GM19025 (cell line): ENCODE measurements around the gene COMT.

Source experiments
- ATAC-seq: cut with Tn5 transposase; IDR thresholded peaks from one replicate; pipeline ENCODE4 v1.9.1; 2021; ENCODE audit warnings: mild to moderate bottlenecking, low read depth, moderate library complexity; ENCODE audit not compliant: unreplicated experiment

COMT gene

GRCh38 chr22:20009018-20009491, 67.5 kb downstream of the COMT start:
- no peak for ATAC-seq

GRCh38 chr22:20009582-20010306, 68.2 kb downstream of the COMT start:
- no peak for ATAC-seq

GRCh38 chr22:20010307-20011122, 68.9 kb downstream of the COMT start:
- ATAC-seq = no peak

- no peak for ATAC-seq
Measured at GRCh38 chr22:20011123-20011992, 69.8 kb downstream of the COMT start.

- no peak for ATAC-seq
Measured at GRCh38 chr22:20011993-20012740, 70.6 kb downstream of the COMT start.

GRCh38 chr22:20012741-20013331, 71.3 kb downstream of the COMT start:
- no peak for ATAC-seq

- no peak for ATAC-seq
Measured at GRCh38 chr22:20013382-20013871, 71.9 kb downstream of the COMT start.

GRCh38 chr22:20014526-20015186, 73.1 kb downstream of the COMT start:
- ATAC-seq = no peak

GRCh38 chr22:20015187-20015625, 73.6 kb downstream of the COMT start:
- no peak for ATAC-seq

- peak; percentile 2 for ATAC-seq
Measured at GRCh38 chr22:20015971-20016733, 74.6 kb downstream of the COMT start.

GRCh38 chr22:20016734-20017621, 75.4 kb downstream of the COMT start, which contains the start of gene ARVCF:
TSS of gene ARVCF (minus strand) at chr22:20016823. CDS start at chr22:19990794, 26,029 bp downstream.
- peak; percentile 64 for ATAC-seq

GRCh38 chr22:20017622-20017958, 76.0 kb downstream of the COMT start:
- no peak for ATAC-seq

GRCh38 chr22:20018001-20018400, 76.4 kb downstream of the COMT start:
- ATAC-seq = no peak
